GM21576 (cell line): Measurements from ENCODE around the gene OR51M1.

Experiments
- ATAC-seq: cut with Tn5 transposase; IDR thresholded peaks from one replicate; pipeline ENCODE4 v1.9.1; 2021; ENCODE audit warnings: mild to moderate bottlenecking, moderate library complexity; ENCODE audit not compliant: unreplicated experiment

Gene OR51M1

DNA sequence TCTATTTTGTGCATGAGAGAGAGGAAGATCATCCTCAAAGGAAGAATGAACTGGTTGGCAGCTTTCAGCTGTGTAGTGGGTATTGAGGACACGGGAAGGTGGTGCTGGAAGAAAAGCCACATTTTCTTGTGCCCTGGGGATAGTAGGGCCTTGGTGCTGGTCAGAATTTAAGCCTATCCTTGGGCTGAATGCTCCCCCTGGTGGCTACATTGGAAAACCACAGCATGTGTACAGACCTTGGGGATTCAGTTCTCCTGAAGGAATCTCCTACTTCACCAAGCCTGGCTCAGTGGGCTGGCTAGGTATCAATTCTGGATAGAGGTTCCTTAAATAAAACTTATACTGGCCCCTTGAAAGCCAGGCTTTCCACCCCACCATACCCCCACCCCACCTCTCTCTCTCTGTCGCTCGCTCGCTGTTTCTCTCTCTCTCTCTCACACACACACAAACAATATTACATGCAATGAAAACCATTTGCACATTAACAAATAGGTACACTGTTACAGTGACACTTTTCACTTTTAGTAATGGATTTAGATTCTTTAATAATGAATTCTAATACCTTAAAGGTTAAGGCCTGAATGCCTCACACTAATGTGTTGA is 2.8 kb upstream of the OR51M1 start:
- ATAC-seq = peak; percentile 80

DNA sequence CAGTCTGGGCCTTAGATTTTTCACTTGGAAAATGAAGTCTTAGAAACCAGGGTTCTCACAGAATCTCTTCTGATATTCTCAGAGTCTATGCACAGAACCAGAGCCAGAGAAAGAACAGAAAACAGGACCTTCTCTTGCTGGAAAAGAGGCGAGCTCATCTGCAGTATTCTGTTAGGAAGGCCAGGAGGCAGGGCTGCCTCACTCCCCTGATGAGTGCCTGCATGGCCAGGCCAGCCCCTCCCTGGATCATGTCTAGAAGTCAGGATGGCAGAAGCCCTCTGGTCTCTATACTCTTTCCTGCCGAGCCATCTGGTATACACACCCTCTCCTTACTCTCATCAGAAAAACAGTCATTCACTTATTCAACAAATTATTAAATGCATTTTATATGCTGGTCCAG is 723 bp downstream of the OR51M1 start:
- no peak for ATAC-seq

DNA sequence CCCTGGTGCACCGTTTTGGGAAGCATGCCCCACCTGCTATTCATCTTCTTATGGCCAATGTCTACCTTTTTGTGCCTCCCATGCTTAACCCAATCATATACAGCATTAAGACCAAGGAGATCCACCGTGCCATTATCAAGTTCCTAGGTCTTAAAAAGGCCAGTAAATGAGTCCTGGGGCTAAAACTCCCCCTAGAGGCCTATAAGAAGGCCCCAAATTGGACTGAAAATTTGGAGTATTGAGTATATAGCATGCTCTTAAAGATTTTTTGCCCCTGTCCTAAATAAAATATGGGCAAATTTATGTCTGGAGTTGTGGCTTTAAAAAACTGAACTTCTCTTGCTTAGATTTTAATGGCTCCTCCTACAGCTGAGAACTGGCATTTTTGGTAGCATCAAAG is 6.6 kb downstream of the OR51M1 start:
- ATAC-seq = no peak

DNA sequence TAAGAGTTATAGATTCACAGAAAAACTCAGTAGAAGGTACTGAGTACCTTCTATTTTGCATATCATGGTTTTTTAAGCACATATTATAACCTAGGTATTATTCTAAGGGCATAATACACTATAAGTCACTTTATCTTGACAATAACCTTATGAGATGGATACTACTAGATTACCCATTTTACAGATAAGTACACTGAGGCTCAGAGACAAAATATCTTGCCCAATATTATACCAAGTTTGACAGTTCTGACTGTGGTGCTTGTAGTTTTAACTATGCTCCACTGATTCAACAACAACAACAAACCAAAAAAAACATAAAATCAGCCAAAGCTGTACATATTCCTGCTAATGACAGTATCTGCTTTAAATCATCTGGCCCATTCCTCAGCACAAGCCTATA is 10.5 kb downstream of the OR51M1 start:
- no peak for ATAC-seq

DNA sequence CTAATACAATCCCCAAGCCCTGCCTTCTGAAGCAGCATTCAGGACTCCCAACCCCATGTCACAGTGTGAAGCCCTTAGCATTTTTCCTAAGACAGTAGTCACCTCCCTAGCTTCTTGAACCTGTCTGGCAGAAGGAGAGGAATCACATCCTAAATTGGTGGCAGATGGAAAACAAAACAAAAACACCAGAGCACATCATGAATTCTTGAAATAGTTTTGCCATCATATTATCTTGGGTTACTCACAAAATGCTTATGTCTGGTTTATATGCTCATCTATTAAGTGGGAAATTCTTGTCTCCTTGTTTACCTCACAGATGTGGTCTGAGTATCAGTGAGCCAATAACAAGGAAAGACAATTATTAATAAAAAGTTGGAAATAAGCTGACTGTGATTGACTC is 15.3 kb downstream of the OR51M1 start:
- ATAC-seq = no peak

DNA sequence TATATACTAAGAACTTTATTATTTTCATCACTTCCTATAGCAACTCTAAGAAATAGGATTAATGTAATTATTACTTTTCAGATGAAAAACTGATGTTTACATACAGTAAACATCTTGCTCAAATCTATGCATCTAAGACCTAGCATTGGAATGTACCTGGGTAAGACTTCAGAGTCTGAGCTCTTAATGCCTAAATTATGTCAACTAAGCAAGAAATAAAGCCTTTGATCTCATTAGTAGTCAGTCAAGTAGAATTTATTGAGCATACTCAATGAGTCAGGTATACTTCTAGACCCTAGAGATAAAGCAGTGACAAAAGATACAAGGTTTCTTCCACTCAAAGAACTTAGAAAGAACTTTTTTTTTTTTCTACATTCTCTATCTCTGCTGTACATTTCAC is 21.6 kb downstream of the OR51M1 start:
- ATAC-seq = no peak

DNA sequence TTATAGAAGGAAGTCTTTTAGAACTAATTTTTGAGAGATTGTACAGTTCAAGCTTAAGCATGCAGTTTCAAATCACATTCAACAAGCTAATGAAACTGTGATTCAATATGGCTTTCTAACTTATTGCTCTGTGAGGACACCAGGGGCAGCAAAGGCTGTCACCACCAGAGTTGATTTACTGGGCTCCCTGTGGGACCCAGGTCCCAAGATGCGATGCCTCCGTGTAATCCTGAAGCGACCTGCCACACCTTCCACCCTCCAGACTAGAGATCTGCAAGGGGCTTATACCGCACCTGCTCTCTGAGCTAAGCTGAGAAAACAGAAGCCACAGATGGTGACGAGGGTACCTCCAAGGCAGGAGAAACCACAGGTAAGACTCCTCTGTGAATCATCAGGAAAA is 37.4 kb downstream of the OR51M1 start:
- ATAC-seq = no peak

DNA sequence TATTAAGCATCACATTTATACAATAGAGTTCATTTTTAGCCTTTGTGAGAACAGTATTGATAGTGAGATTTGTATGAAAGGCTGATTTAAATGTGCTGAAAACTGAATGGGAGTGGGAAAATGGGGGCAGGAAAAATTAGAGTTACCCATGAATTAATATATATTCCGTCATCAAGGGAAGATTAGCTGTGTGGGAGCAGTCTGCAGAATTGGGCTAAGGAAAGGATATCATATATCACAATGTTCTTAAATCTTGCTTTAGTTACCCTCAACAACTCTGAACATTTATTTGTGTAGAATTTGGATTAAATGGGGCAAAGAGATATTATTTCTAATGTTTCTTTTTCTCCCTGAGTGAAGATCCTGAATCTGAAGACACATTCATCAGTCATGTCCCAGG is 38.2 kb downstream of the OR51M1 start, which contains the start of gene OR51Q1:
Gene OR51Q1, plus strand, starts transcription at position 301 of the 400 bp plus-strand sequence. Its CDS starts 90 bp downstream, at position 391.
- ATAC-seq = no peak

DNA sequence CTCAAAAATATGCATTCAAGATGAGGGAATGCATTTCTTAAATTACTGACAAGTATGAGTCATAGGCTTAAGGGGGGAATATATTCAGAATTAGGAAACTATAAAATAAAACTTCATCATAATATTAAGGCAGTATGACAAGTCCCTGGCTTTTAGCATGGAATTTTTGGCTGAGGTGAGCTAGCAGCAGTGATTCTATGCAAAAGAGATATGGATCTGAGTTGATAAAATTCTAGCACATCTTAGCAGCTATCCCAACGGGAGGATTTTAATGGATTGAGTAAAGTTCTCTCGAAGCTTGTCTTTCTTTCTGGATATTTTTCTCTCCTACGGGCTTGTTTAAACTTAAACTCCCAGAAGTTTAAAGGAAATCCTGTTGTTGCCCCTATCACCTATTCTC is 39.5 kb downstream of the OR51M1 start:
- ATAC-seq = no peak

DNA sequence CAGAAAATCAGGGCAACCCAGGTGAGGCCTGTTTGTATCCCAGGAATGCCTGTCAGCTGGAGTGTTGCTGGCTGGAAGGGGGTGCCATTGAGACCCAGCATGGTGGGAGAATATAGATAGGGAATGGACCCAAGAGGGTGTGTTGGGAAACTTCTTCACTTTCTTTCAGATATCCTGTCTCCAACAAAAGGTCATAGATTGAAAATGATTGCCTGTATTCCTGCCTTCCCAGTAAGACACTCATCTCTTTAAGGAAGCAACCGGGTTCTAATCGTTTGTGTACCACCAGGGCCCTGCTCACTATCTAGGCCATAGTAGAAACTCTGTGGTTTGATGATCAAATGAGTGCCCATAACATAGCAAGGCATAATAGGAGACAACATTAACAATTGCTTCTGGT is 57.8 kb downstream of the OR51M1 start, which contains the start of gene OR51I1:
Gene OR51I1, minus strand, starts transcription at position 101 of the 400 bp plus-strand sequence. Its CDS starts 0 bp downstream, at position 101.
- ATAC-seq = no peak
